IMR-90 (cell line): Measurements from ENCODE around the gene DCDC2B.

Experiments
- BHLHE40 ChIP-seq: fragments of 150-350 bp; IDR thresholded peaks from 2 replicates; pipeline ENCODE4 v1.6.1; 2016; ENCODE audit warnings: mild to moderate bottlenecking, low read depth, low read length
- CHD1 ChIP-seq: IDR thresholded peaks from 2 replicates; pipeline ENCODE4 v1.6.1; 2012; ENCODE audit warnings: low read depth, low read length, improper control_type of control experiment
- NFE2L2 ChIP-seq: fragments of 150-350 bp; IDR thresholded peaks from 2 replicates; pipeline ENCODE4 v1.6.1; 2016; ENCODE audit warnings: low read depth, mild to moderate bottlenecking, low read length
- POLR2A ChIP-seq: IDR thresholded peaks from 2 replicates; pipeline ENCODE4 v1.6.1; 2012; ENCODE audit warnings: mild to moderate bottlenecking, low read depth, low read length
- TF ChIP-seq, protein P1 (sequence below): conservative IDR thresholded peaks from 2 replicates; pipeline ENCODE4 v1.5.1; 2012; ENCODE audit warnings: mild to moderate bottlenecking, low read depth, low read length, improper control_type of control experiment
- TF ChIP-seq, protein P2 (sequence below): fragments of 150-350 bp; IDR thresholded peaks from 2 replicates; pipeline ENCODE4 v1.6.1; 2017; ENCODE audit warnings: mild to moderate bottlenecking, antibody characterized with exemption, low read length, low read depth

DNA sequence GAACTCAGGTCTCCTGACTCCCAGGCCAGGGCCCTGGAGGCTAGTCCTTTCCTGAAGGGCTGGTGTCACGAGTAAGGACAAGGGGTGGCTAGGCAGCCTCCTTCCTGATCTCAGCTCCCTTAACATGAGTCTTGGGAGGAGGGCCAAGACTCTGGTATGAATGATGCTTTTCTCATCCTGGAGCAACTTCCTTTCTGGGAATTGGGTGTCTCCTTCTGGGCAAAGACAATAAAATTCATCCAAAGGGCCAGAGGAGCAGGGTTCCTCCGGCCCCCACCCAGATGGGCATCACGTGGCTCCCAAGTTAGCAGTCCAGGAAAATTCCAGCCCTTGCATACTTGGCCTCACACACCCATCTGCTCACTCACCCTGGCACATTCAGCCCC is 38.0 kb downstream of the DCDC2B start, which contains the start of gene FAM167B:
- TF ChIP-seq, protein P1, sequence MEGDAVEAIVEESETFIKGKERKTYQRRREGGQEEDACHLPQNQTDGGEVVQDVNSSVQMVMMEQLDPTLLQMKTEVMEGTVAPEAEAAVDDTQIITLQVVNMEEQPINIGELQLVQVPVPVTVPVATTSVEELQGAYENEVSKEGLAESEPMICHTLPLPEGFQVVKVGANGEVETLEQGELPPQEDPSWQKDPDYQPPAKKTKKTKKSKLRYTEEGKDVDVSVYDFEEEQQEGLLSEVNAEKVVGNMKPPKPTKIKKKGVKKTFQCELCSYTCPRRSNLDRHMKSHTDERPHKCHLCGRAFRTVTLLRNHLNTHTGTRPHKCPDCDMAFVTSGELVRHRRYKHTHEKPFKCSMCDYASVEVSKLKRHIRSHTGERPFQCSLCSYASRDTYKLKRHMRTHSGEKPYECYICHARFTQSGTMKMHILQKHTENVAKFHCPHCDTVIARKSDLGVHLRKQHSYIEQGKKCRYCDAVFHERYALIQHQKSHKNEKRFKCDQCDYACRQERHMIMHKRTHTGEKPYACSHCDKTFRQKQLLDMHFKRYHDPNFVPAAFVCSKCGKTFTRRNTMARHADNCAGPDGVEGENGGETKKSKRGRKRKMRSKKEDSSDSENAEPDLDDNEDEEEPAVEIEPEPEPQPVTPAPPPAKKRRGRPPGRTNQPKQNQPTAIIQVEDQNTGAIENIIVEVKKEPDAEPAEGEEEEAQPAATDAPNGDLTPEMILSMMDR = no peak
- TF ChIP-seq, protein P2, sequence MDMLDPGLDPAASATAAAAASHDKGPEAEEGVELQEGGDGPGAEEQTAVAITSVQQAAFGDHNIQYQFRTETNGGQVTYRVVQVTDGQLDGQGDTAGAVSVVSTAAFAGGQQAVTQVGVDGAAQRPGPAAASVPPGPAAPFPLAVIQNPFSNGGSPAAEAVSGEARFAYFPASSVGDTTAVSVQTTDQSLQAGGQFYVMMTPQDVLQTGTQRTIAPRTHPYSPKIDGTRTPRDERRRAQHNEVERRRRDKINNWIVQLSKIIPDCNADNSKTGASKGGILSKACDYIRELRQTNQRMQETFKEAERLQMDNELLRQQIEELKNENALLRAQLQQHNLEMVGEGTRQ = peak; percentile 54; the same call in 1 of the 2 replicates
- TF ChIP-seq BHLHE40 (no peak), POLR2A (no peak), CHD1 (no peak), NFE2L2 (no peak)
